Measurements from ENCODE around the gene RNF180. TPM values are rescaled to one million over a fixed set of nuclear protein-coding genes. Genes with fewer than 3 reads are reported as not detected.

The RNF180 gene
- total RNA-seq, 1 experiment from 2014 or later: 0.30 TPM

DNA sequence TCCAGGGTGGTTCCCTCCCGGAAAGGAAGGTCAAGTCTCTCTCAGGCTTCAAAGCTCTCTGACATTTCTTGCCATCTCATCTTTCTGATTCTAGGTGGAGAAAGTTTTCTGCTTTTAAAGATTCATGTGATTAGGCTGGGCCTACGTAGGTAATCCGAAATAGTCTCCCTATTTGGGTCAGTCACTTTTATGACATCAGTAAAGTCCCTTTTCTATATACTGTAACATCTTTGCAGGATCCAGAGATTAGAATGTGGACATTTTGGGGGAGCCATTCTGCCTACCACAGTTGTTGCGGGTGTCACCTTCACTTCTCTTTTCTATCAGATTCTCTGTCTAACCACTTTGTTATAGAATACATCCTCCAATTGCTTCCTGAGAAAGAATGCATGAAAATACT is 1.9 kb upstream of the RNF180 start:
- no peaks in the 10 kb centered on the region for H3K9me2 ChIP-seq (replicated peaks; ENCODE audit: insufficient read depth, low read length)
- H2AFZ ChIP-seq (ENCODE audit: low read length): no peak overlapping the region
- H3K4me3 ChIP-seq (ENCODE audit: low read length): no peak overlapping the region
- H3K9me3 ChIP-seq (ENCODE audit: low read length): no peaks in the 10 kb centered on the region
- no peak overlapping the region for H3K27ac ChIP-seq (ENCODE audit: low read length)
- H3K4me2 ChIP-seq (ENCODE audit: low read depth, low read length, poor library complexity, severe bottlenecking): no peak overlapping the region
- no peaks in the 10 kb centered on the region for H3K36me3 ChIP-seq (ENCODE audit: insufficient read depth, low read length)
- DNase-seq: no peak
- H3K79me2 ChIP-seq (ENCODE audit: low read length): no peaks in the 10 kb centered on the region
- no peaks in the 10 kb centered on the region for H3K27me3 ChIP-seq (ENCODE audit: low read length)
- no peak overlapping the region for H3K9ac ChIP-seq (ENCODE audit: low read length)
- no peaks in the 10 kb centered on the region for H4K20me1 ChIP-seq (ENCODE audit: insufficient read depth, low read depth, low read length)
- peaks cover 18% of the 10 kb centered on the region for H3K4me1 ChIP-seq (ENCODE audit: low read length)

GRCh38 chr5:64164166-64164565 is 1.5 kb upstream of the RNF180 start:
- peaks cover 18% of the 10 kb centered on the region for H3K4me1 ChIP-seq (ENCODE audit: low read length)
- H3K9me3 ChIP-seq (ENCODE audit: low read length): no peaks in the 10 kb centered on the region
- H2AFZ ChIP-seq (ENCODE audit: low read length): no peak overlapping the region
- no peak overlapping the region for H3K4me3 ChIP-seq (ENCODE audit: low read length)
- no peak overlapping the region for H3K4me2 ChIP-seq (ENCODE audit: low read depth, low read length, poor library complexity, severe bottlenecking)
- H3K36me3 ChIP-seq (ENCODE audit: insufficient read depth, low read length): no peaks in the 10 kb centered on the region
- H3K27ac ChIP-seq (ENCODE audit: low read length): no peak overlapping the region
- no peaks in the 10 kb centered on the region for H3K79me2 ChIP-seq (ENCODE audit: low read length)
- no peak overlapping the region for H3K9ac ChIP-seq (ENCODE audit: low read length)
- no peaks in the 10 kb centered on the region for H3K27me3 ChIP-seq (ENCODE audit: low read length)
- H3K9me2 ChIP-seq (replicated peaks; ENCODE audit: insufficient read depth, low read length): no peaks in the 10 kb centered on the region
- DNase-seq: no peak
- no peaks in the 10 kb centered on the region for H4K20me1 ChIP-seq (ENCODE audit: insufficient read depth, low read depth, low read length)

GRCh38 chr5:64165160-64165499 is 513 bp upstream of the RNF180 start:
- Histone ChIP-seq H3K4me3 (ENCODE audit: low read length) (peak overlapping the region; percentile 58; the same call in 1 of the 2 replicates), H3K79me2 (ENCODE audit: low read length) (no peaks in the 10 kb centered on the region), H3K9me2 (replicated peaks; ENCODE audit: insufficient read depth, low read length) (no peaks in the 10 kb centered on the region), H3K27ac (ENCODE audit: low read length) (no peak overlapping the region), H3K36me3 (ENCODE audit: insufficient read depth, low read length) (no peaks in the 10 kb centered on the region), H3K9me3 (ENCODE audit: low read length) (no peaks in the 10 kb centered on the region), H3K27me3 (ENCODE audit: low read length) (no peaks in the 10 kb centered on the region), H3K9ac (ENCODE audit: low read length) (no peak overlapping the region), H3K4me2 (ENCODE audit: low read depth, low read length, poor library complexity, severe bottlenecking) (peak overlapping the region; percentile 54), H3K4me1 (ENCODE audit: low read length) (peaks cover 18% of the 10 kb centered on the region), H4K20me1 (ENCODE audit: insufficient read depth, low read depth, low read length) (no peaks in the 10 kb centered on the region), H2AFZ (ENCODE audit: low read length) (0 out of 2 replicates have a peak overlapping the region, but pooled peaks have one; percentile 16)
- DNase-seq: no peak

GRCh38 chr5:64166201-64166959 is 737 bp downstream of the RNF180 start:
- no peak for DNase-seq
- H3K4me3 ChIP-seq (ENCODE audit: low read length): peak overlapping the region; percentile 58
- H3K27me3 ChIP-seq (ENCODE audit: low read length): no peaks in the 10 kb centered on the region
- H3K79me2 ChIP-seq (ENCODE audit: low read length): no peaks in the 10 kb centered on the region
- H3K9me3 ChIP-seq (ENCODE audit: low read length): no peaks in the 10 kb centered on the region
- H3K9ac ChIP-seq (ENCODE audit: low read length): peak overlapping the region; percentile 30
- H3K9me2 ChIP-seq (replicated peaks; ENCODE audit: insufficient read depth, low read length): no peaks in the 10 kb centered on the region
- no peak overlapping the region for H3K27ac ChIP-seq (ENCODE audit: low read length)
- H4K20me1 ChIP-seq (ENCODE audit: insufficient read depth, low read depth, low read length): no peaks in the 10 kb centered on the region
- no peaks in the 10 kb centered on the region for H3K36me3 ChIP-seq (ENCODE audit: insufficient read depth, low read length)
- H3K4me2 ChIP-seq (ENCODE audit: low read depth, low read length, poor library complexity, severe bottlenecking): peak overlapping the region; percentile 54
- peaks cover 13% of the 10 kb centered on the region for H3K4me1 ChIP-seq (ENCODE audit: low read length)
- H2AFZ ChIP-seq (ENCODE audit: low read length): peak overlapping the region; percentile 5; the same call in 1 of the 2 replicates

- no peak for DNase-seq
- H3K9me3 ChIP-seq (ENCODE audit: low read length): no peaks in the 10 kb centered on the region
- H3K4me3 ChIP-seq (ENCODE audit: low read length): no peak overlapping the region
- no peaks in the 10 kb centered on the region for H3K4me1 ChIP-seq (ENCODE audit: low read length)
- H3K4me2 ChIP-seq (ENCODE audit: low read depth, low read length, poor library complexity, severe bottlenecking): no peak overlapping the region
- H3K27ac ChIP-seq (ENCODE audit: low read length): no peak overlapping the region
- H4K20me1 ChIP-seq (ENCODE audit: insufficient read depth, low read depth, low read length): no peaks in the 10 kb centered on the region
- no peaks in the 10 kb centered on the region for H3K79me2 ChIP-seq (ENCODE audit: low read length)
- H3K36me3 ChIP-seq (ENCODE audit: insufficient read depth, low read length): no peaks in the 10 kb centered on the region
- H3K27me3 ChIP-seq (ENCODE audit: low read length): no peaks in the 10 kb centered on the region
- H2AFZ ChIP-seq (ENCODE audit: low read length): no peak overlapping the region
- no peak overlapping the region for H3K9ac ChIP-seq (ENCODE audit: low read length)
- no peaks in the 10 kb centered on the region for H3K9me2 ChIP-seq (replicated peaks; ENCODE audit: insufficient read depth, low read length)
Observed at GRCh38 chr5:64176301-64176700, 10.7 kb downstream of the RNF180 start.

- DNase-seq: no peak
- Histone ChIP-seq H3K27me3 (ENCODE audit: low read length) (no peaks in the 10 kb centered on the region), H3K4me2 (ENCODE audit: low read depth, low read length, poor library complexity, severe bottlenecking) (no peak overlapping the region), H3K36me3 (ENCODE audit: insufficient read depth, low read length) (no peaks in the 10 kb centered on the region), H3K9ac (ENCODE audit: low read length) (no peak overlapping the region), H4K20me1 (ENCODE audit: insufficient read depth, low read depth, low read length) (no peaks in the 10 kb centered on the region), H3K4me1 (ENCODE audit: low read length) (no peaks in the 10 kb centered on the region), H3K4me3 (ENCODE audit: low read length) (no peak overlapping the region), H3K9me2 (replicated peaks; ENCODE audit: insufficient read depth, low read length) (no peaks in the 10 kb centered on the region), H3K79me2 (ENCODE audit: low read length) (no peaks in the 10 kb centered on the region), H3K27ac (ENCODE audit: low read length) (no peak overlapping the region), H3K9me3 (ENCODE audit: low read length) (no peaks in the 10 kb centered on the region), H2AFZ (ENCODE audit: low read length) (no peak overlapping the region)
Observed at GRCh38 chr5:64180661-64181343, 15.2 kb downstream of the RNF180 start.

DNA sequence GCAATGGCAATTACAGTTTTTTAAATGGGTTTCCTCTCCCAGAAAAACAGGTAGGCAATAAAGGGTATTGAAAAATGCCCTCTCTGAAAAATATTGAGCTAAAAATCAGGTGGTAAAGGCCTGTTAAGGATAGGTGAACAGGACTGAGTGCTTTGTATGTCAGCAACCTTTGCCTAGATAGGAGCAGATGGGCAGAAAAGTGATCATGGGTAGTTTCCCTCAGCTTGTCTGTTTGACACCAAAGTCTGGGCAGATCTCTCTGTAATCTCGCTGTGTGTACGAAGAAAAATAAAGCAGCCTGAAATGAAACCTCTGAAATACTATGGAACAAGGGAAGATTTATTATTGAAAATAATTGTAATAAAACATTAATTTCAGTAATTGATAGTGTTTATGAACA is 15.8 kb downstream of the RNF180 start:
- no peak overlapping the region for H2AFZ ChIP-seq (ENCODE audit: low read length)

GRCh38 chr5:64183956-64184355 is 18.3 kb downstream of the RNF180 start:
- no peak overlapping the region for H2AFZ ChIP-seq (ENCODE audit: low read length)
- H3K9ac ChIP-seq (ENCODE audit: low read length): no peak overlapping the region
- H3K4me1 ChIP-seq (ENCODE audit: low read length): no peaks in the 10 kb centered on the region
- no peak for DNase-seq
- no peaks in the 10 kb centered on the region for H3K9me3 ChIP-seq (ENCODE audit: low read length)
- H3K27ac ChIP-seq (ENCODE audit: low read length): no peak overlapping the region
- no peaks in the 10 kb centered on the region for H3K27me3 ChIP-seq (ENCODE audit: low read length)
- no peak overlapping the region for H3K4me2 ChIP-seq (ENCODE audit: low read depth, low read length, poor library complexity, severe bottlenecking)
- no peak overlapping the region for H3K4me3 ChIP-seq (ENCODE audit: low read length)
- no peaks in the 10 kb centered on the region for H3K36me3 ChIP-seq (ENCODE audit: insufficient read depth, low read length)
- no peaks in the 10 kb centered on the region for H3K79me2 ChIP-seq (ENCODE audit: low read length)
- no peaks in the 10 kb centered on the region for H3K9me2 ChIP-seq (replicated peaks; ENCODE audit: insufficient read depth, low read length)
- H4K20me1 ChIP-seq (ENCODE audit: insufficient read depth, low read depth, low read length): no peaks in the 10 kb centered on the region

More for the DNA sequence above, 15.8 kb downstream of the RNF180 start:
- no peaks in the 10 kb centered on the region for H3K36me3 ChIP-seq (ENCODE audit: insufficient read depth, low read length)
- H3K79me2 ChIP-seq (ENCODE audit: low read length): no peaks in the 10 kb centered on the region
- H4K20me1 ChIP-seq (ENCODE audit: insufficient read depth, low read depth, low read length): no peaks in the 10 kb centered on the region
- H3K27ac ChIP-seq (ENCODE audit: low read length): no peak overlapping the region
- no peak overlapping the region for H3K4me2 ChIP-seq (ENCODE audit: low read depth, low read length, poor library complexity, severe bottlenecking)
- no peak overlapping the region for H3K9ac ChIP-seq (ENCODE audit: low read length)
- no peaks in the 10 kb centered on the region for H3K9me2 ChIP-seq (replicated peaks; ENCODE audit: insufficient read depth, low read length)
- no peak overlapping the region for H3K4me3 ChIP-seq (ENCODE audit: low read length)
- H3K27me3 ChIP-seq (ENCODE audit: low read length): no peaks in the 10 kb centered on the region
- H3K9me3 ChIP-seq (ENCODE audit: low read length): no peaks in the 10 kb centered on the region
- H3K4me1 ChIP-seq (ENCODE audit: low read length): no peaks in the 10 kb centered on the region
- no peak for DNase-seq
